ENCODE measurements around the gene CAPN5. TPM values are rescaled to one million over a fixed set of nuclear protein-coding genes. Genes with fewer than 3 reads are reported as not detected.
A peak's percentile ranks its signal among the peaks of the same experiment; 100 is the strongest.
"Not testable (repeated sequence)": the region's sequence is repeated elsewhere in the genome, so short reads cannot be mapped to it uniquely, and the experiment has no call there.

Gene CAPN5
- total RNA-seq, 2 donors from 2014 or later, result 0.89 to 2.5 TPM

DNA sequence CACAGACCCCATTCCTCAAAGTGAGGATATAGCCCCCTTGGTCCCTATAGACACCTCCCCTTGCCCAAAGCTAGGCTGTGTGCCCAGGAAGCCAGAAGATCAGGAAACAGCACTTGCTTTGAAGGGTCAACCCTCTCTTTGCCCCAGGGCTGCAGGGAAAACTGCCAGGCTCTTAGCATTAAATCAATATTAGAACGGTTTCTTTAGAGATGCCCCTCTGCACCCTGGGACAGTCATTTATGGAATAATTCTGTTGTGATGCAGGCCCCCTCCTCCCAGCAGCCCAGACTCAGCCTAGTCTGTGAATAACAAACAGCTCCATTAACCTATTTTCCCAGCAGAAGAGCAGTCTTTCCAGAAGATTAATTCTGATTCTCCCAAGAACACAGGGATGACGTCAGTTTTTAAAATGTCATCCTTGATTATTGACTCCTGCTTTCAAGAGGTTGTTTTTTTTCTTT, 11.6 kb upstream of the CAPN5 start:
- Mint-ChIP-seq H3K27ac (no peak overlapping the region), H3K36me3 (no peaks in the 10 kb centered on the region), H3K9me3 (peaks cover 0 to 9% of the 10 kb centered on the region in 2 donors)
- ATAC-seq, result no peak
- DNase-seq (ENCODE audit: low spot score in 2 of 2), result no peak

DNA sequence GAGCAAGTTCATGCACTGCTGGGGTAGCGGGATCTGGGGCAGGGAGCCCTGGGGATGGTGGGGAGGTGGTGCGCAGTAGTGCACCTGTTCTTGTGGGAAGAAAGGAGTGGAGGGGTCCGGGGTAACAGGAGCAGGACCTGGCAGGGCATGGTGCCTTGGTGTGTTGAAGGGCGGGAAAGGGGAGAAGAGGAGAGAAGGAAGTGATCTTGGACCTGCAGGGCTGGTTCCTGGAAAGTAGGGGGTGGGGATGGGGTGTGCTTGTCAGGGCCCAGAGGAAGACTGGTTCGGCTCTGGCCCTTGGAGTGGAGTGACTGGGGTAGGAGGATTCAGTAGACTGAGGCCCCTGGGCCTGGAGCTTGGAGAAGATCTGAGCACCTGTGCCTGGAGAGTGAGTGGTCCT, 10.9 kb upstream of the CAPN5 start:
- ATAC-seq (no peak), DNase-seq (ENCODE audit: low spot score in 2 of 2) (no peak)
- Mint-ChIP-seq H3K9me3 (peaks cover 0 to 9% of the 10 kb centered on the region in 2 donors), H3K36me3 (no peaks in the 10 kb centered on the region), H3K27ac (no peak overlapping the region)

DNA sequence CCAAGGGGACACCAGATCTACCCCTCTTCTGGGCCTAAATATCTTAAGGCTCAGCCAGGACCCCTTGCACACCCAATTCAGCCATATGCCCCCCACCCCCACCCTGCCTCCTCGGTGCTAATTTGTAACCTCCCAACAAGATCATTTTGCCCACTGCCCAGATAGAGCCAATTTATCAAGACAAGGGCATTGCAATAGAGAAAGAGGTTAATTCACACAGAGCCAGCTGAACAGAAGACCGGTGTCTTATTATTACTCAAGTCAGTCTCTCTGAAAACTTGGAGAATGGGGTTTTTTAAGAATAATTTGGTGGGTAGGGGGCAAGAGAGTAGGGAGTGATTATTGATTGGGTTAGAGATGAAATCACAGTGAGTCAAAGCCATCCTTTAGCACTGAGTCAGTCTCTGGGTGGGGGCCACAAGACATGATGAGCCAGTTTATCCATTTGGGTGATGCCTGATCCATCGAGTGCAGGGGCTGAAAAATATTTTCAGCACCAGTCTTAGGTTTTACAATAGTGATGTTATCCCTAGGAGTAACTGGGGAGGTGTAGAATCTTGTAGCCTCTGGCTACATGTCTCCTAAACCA, 9.9 kb upstream of the CAPN5 start:
- H3K36me3 Mint-ChIP-seq, result no peaks in the 10 kb centered on the region
- ATAC-seq, result peak; percentile 47 to 60
- DNase-seq (ENCODE audit: low spot score in 2 of 2), result no peak

DNA sequence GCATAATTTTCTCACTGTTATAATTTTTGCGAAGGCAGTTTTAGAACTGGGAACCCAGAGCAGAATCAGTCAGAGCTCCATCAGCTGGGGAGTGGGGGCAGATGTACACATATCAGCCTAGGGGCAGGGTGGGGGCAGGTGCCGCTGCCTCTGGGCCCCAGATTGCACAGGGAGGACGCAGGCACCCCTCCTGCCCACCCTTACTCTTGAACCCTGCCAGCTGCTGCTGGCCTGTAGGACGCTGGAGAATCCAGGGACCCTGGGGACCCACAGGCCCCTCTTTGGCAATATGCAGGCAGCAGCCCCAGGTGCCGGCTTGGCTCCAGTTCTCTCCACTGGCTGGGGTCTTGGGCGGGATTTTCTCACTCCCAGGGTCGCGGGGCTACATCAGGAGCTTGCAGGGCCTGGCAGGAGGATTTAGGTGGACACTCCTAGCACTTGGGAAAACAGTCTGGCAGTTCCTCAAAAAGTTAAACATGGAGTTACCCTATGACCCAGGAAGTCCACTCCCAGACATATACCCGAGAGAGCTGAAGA, 8.8 kb upstream of the CAPN5 start:
- H3K9me3 Mint-ChIP-seq, result peaks cover 0 to 9% of the 10 kb centered on the region in 2 donors
- H3K36me3 Mint-ChIP-seq, result no peaks in the 10 kb centered on the region
- DNase-seq (ENCODE audit: low spot score in 2 of 2) (no peak), ATAC-seq (no peak)
- H3K27ac Mint-ChIP-seq, result no peak overlapping the region

More for the DNA sequence above, 9.9 kb upstream of the CAPN5 start:
- no peak overlapping the region for H3K27ac Mint-ChIP-seq
- H3K9me3 Mint-ChIP-seq, result peaks cover 0 to 9% of the 10 kb centered on the region in 2 donors

DNA sequence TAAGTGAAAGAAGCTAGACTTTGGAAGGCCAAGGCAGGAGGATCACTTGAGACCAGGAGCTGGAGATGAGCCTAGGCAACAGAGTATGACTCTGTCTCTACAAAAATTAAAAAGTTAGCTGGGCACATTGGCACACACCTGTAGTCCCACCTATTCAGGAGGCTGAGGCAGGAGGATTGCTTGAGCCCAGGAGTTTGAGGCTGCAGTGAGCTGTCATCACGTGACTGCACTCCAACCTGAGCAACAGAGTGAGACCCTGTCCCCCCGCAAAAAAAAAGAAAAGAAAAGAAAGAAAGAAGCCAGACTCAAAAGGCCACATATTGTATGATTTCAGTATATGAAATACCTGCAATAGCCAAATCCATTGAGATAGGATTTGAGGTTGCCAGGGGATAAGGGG, 7.9 kb upstream of the CAPN5 start:
- peaks cover 0 to 9% of the 10 kb centered on the region in 2 donors for H3K9me3 Mint-ChIP-seq
- ATAC-seq, result no peak
- no peak overlapping the region for H3K27ac Mint-ChIP-seq
- DNase-seq (ENCODE audit: low spot score in 2 of 2), result no peak
- no peaks in the 10 kb centered on the region for H3K36me3 Mint-ChIP-seq

DNA sequence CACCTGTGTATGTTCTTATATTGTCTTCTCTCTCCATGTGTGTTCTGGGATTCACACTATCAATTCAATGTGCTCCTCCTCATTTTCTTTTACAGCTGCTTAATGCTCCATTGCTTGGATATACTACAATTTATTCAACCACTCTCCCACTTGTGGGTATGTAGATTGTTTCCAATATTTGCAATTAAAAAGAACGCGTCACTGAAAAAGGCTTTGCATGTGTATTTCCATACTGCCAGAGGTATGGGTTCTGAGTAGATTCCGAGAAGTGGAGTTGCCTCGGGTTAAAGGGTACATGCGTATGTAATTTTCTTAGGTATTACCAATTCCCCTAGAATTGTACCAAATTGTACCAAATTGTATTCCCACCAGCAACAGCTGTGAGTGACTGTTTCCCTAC, 7.0 kb upstream of the CAPN5 start:
- no peak for ATAC-seq
- no peak overlapping the region for H3K27ac Mint-ChIP-seq

DNA sequence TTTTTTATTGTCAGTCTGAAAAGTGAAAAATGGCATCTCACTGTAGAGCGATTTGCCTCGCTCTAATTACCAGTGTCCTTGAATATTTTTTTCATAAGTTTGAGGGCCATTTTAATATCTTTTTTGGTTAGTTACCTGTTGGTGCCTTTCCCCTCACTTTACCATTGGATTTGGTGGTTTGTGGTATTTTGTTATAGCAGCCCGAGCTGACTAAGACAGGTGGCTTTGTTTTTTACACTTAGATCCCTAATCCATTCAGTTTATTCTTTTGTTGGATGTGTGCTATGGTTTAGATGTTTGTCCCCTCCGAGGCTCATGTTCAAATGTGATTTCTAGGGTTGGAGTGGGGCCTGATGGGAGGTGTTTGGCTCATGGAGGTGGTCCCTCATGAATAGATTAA, 6.5 kb upstream of the CAPN5 start:
- H3K9me3 Mint-ChIP-seq, result peaks cover 0 to 9% of the 10 kb centered on the region in 2 donors
- no peak overlapping the region for H3K27ac Mint-ChIP-seq
- no peak for ATAC-seq
- H3K36me3 Mint-ChIP-seq, result no peaks in the 10 kb centered on the region
- no peak for DNase-seq (ENCODE audit: low spot score in 2 of 2)

More for the DNA sequence above, 7.0 kb upstream of the CAPN5 start:
- DNase-seq (ENCODE audit: low spot score in 2 of 2), result no peak
- Mint-ChIP-seq H3K36me3 (no peaks in the 10 kb centered on the region), H3K9me3 (peaks cover 0 to 9% of the 10 kb centered on the region in 2 donors)

DNA sequence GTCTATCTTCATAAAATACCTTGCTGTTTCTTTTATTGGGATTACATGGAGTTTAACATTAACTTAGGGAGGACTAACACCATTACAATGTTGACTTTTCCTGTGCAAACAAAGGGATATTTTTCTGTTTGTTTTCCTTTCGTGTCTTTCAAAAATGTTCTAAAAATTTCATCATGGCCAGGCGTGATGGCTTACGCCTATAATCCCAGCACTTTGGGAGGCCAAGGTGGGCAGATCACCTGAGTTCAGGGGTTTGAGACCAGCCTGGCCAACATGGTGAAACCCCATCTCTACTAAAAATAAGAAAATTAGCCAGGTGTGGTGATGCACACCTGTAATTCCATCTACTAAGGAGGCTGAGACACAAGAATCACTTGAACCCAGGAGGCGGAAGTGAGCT, 5.5 kb upstream of the CAPN5 start:
- DNase-seq (ENCODE audit: low spot score in 2 of 2); H3K27ac Mint-ChIP-seq; ATAC-seq; H3K9me3 Mint-ChIP-seq; H3K36me3 Mint-ChIP-seq: not testable (repeated sequence)

DNA sequence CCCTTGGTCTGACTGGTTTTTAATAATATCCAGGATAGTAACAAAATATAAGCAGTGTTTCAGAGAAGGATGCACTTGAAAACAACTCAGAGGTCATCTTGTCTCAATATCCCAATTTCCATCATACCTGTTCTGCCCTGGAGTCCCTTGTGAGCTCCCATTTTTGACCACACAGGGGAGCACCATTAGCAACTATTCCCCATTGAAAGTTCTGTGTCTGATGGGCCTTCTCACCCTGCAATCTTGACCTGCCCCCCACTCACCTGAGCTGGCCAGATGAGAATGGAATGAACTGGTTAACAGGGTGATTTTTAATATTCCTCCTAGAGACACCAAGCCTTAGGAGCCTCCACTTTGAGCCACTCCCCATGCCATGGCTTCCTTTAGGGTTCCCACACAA, 3.8 kb upstream of the CAPN5 start:
- ATAC-seq, result no peak
- DNase-seq (ENCODE audit: low spot score in 2 of 2), result no peak
- no peaks in the 10 kb centered on the region for H3K9me3 Mint-ChIP-seq
- no peak overlapping the region for H3K27ac Mint-ChIP-seq
- peaks cover 0 to 4% of the 10 kb centered on the region in 2 donors for H3K36me3 Mint-ChIP-seq

DNA sequence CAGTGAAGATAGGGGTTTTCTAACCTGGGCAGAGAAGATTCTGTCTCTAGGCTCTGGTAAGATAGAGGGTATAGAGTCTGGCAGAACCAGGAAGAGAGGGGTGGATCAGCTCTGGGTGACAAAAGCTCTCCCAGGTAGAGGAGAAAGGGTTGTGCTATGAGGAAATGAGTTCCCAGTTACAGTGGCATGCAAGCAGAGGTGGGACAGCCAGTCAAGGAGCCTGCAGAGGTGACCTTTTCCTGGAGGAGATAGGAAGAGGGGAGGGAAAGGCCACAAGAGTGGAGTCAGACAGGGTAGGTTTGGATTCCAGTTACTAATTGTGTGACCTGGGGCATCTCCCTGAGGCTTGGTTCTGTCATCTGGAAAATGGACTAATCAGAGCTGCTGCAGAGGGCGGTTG, 3.4 kb upstream of the CAPN5 start:
- Mint-ChIP-seq H3K36me3 (peaks cover 0 to 4% of the 10 kb centered on the region in 2 donors), H3K9me3 (no peaks in the 10 kb centered on the region), H3K27ac (no peak overlapping the region)
- DNase-seq (ENCODE audit: low spot score in 2 of 2) (peak in 1 of 2 donors; percentile 30), ATAC-seq (no peak)

DNA sequence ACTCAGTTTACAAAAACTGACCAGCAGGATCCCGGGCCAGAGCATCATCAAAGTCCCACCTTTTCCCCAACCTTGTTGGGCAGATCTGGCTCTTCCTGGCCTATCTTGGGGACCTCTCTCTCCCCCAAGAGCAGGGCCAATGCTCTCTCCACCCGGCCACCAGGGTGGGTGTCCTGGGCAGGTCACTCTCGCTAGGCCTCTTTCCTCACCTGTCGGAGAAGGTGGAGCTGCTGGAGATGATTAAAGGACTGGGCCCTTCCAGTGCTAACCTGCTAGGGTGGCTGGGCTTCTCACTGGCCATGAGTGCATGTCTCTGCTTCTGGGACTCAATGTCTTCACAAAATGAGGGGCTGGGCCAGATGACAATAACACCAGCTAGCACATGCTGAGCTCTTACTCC, 2.9 kb upstream of the CAPN5 start:
- DNase-seq (ENCODE audit: low spot score in 2 of 2) (peak in 1 of 2 donors; percentile 35), ATAC-seq (no peak)
- no peak overlapping the region for H3K27ac Mint-ChIP-seq
- H3K36me3 Mint-ChIP-seq, result peaks cover 0 to 4% of the 10 kb centered on the region in 2 donors
- H3K9me3 Mint-ChIP-seq, result no peaks in the 10 kb centered on the region

DNA sequence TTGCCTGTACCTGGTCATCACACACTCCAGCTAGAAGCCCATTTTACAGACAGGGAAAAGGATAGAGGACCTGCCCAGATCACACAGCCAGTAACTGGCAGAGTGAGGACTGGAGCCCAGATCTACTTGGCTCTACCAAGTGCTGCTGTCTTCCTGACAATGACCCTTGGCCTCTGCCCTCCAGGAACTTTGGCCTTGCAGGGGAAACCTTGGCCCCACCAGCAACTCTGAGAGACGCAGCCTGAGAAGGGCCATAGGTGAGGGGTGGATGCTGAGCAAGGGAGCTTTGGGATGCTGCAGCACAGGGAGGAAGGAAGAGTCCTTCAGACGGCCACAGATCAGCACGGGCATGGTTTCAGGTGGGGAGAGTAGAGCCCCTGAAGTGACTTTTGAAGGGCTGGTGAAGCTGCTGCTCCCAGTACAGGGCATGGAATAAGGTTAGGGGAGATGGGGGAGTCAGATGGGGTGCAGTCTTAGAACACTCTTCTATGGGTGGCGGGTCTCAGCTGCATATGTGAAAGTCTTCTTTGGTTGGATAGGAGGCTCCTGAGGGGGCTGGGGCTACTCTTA, 2.0 kb upstream of the CAPN5 start:
- no peak overlapping the region for H3K27ac Mint-ChIP-seq
- DNase-seq (ENCODE audit: low spot score in 2 of 2), result peak in 1 of 2 donors; percentile 50
- peaks cover 0 to 4% of the 10 kb centered on the region in 2 donors for H3K36me3 Mint-ChIP-seq
- H3K9me3 Mint-ChIP-seq, result no peaks in the 10 kb centered on the region
- no peak for ATAC-seq

DNA sequence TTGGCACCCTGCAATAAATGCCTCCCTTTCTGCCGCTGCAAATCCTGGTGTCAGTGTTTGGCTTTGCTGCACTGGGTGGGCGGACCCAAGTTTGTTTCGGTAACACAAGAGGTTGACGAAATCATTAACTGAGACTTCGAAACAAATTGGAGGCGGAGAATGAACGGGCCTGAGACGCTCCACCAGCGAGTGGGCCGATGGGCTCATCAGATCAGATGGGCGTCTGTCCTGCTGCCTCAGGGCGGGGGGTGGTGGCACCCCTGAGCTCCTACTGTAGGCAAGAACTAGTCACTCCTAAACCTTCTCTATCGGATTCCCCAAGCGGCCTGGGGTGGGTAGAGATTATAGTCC, 918 bp upstream of the CAPN5 start:
- peak overlapping the region; percentile 74 to 94 for H3K27ac Mint-ChIP-seq

DNA sequence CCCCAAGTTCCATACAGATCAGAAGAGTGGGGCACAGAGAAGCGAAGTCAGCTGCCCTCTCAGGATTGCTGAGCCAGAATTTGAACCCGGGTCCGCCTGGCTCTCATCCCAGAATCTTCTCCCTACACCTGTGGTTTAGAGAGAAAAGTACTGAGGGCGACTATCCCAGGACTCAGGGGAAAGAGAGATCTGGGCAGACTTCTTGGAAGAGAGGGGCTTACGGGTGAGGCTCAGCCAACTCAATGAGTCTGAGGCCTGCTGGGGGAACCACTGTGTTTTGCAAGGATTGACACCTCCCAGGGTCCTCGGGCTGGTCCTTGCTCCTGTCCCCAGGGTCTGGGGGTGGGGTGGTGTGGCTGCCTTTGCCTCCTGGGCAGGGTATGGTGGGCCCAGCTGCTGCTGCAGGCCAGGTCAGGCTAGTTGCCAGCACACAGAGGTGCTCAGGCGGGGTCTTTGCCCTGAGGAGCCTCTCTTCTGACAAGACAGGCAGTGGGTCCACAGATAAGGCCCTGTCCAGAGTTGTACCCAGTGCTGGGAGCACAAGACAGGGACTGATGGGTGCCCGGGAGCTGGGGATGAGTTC, 1.2 kb downstream of the CAPN5 start:
- ATAC-seq, result no peak
- Mint-ChIP-seq H3K27ac (peak overlapping the region in 1 of 2 donors; percentile 57), H3K9me3 (no peaks in the 10 kb centered on the region), H3K36me3 (peaks cover 0 to 4% of the 10 kb centered on the region in 2 donors)
- peak in 1 of 2 donors; percentile 20 for DNase-seq (ENCODE audit: low spot score in 2 of 2)

More for the DNA sequence above, 918 bp upstream of the CAPN5 start:
- Mint-ChIP-seq H3K9me3 (no peaks in the 10 kb centered on the region), H3K36me3 (peaks cover 0 to 4% of the 10 kb centered on the region in 2 donors)
- ATAC-seq (no peak), DNase-seq (ENCODE audit: low spot score in 2 of 2) (peak in 1 of 2 donors; percentile 51)

DNA sequence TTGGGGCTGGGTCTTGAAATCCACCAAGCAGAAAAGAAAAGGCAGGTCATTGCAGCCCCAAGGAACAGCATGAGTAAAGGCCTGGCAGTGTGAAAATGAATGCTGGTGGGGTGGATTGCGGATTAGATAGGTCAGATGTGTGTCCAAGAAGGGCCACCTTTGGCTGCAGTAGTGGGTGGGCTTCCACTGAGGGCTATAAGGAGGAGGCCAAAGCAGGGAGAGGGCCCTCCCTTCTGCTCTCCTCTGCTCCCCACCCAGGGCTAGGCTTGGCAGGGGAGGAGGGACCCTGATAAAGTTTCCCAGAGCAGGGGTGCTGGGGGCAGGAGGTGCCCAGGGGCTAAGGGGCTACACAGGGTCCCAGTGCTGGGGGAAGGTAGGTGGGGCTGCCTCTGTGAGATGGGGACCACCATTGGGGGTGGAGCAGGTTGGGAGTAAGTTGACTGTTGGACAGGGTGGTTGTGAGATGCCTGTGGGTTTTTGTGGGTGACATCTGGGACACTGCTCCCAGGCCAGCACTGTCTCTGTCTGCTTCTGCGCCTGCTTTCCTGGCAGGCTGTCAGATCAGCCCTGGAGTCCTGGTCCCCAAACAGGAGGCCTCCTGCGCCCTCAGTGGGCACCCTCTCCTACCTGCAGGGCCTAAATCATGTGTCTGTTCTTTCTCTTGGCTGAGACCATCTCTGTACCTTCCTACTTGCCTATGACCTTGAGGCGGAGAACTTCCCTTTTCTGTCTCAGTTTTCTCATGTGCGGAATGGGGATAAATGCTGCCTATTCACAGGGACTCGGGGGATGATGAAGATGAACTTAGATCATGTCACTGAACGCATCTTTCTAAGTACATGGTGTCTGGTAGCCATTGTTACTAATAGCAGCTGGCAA, 1.9 kb downstream of the CAPN5 start:
- no peaks in the 10 kb centered on the region for H3K9me3 Mint-ChIP-seq
- peaks cover 0 to 4% of the 10 kb centered on the region in 2 donors for H3K36me3 Mint-ChIP-seq
- no peak overlapping the region for H3K27ac Mint-ChIP-seq
- peak in 1 of 2 donors; percentile 44 for DNase-seq (ENCODE audit: low spot score in 2 of 2)
- ATAC-seq, result no peak

DNA sequence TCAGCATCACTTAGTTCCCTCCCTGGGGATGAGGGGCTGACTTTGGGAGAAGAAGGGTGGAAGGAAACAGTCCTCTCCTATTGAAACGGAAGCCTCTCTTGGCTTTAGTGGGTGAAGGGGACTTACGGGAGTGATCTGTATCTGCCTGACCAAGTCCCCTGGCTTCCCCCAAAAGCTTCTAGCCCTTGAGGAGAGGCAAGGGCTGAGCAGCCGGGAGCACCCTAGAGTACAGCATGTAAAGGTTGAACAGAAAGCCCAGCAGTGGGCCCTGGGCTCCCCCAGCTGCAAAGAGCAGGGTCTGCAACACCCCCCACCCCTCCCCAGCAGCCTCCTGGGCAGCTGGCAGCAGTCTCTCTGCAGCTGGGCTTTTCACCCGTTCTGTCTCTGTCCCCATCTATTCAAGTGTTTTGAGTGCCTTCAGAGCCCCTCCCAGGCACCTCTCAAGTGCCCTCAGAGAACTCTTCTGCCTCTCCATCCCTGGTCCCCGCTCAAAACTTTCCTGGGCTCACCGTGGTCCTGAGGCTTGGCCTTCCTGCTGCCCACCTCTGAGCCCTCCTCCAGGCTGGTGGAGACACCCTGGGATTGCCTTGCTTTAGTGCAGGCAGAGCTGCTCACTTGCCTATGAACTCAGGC, 2.7 kb downstream of the CAPN5 start:
- H3K27ac Mint-ChIP-seq, result no peak overlapping the region
- peaks cover 0 to 4% of the 10 kb centered on the region in 2 donors for H3K36me3 Mint-ChIP-seq
- H3K9me3 Mint-ChIP-seq, result no peaks in the 10 kb centered on the region
- ATAC-seq (no peak), DNase-seq (ENCODE audit: low spot score in 2 of 2) (no peak)

Data from activated naive CD4-positive, alpha-beta T cell treated with anti-CD3 and anti-CD28 coated beads, Interleukin-2, amount 50 U/mL, for 72 hours (primary cell).